Hepatocyte (in vitro differentiated cells): Measurements from ENCODE around the gene SBNO1.

Experiments used
- EZH2 ChIP-seq: fragments of 200-600 bp; sonication (generic); IDR thresholded peaks from 2 replicates; pipeline ENCODE4 v1.6.1; 2016; ENCODE audit warnings: antibody characterized with exemption, mild to moderate bottlenecking, borderline replicate concordance
- TF ChIP-seq, protein P1 (sequence below): fragments of 200-600 bp; sonication (generic); IDR thresholded peaks from 2 replicates; pipeline ENCODE4 v1.5.1; 2016; ENCODE audit warnings: antibody characterized with exemption, mild to moderate bottlenecking; ENCODE audit not compliant: poor library complexity

DNA sequence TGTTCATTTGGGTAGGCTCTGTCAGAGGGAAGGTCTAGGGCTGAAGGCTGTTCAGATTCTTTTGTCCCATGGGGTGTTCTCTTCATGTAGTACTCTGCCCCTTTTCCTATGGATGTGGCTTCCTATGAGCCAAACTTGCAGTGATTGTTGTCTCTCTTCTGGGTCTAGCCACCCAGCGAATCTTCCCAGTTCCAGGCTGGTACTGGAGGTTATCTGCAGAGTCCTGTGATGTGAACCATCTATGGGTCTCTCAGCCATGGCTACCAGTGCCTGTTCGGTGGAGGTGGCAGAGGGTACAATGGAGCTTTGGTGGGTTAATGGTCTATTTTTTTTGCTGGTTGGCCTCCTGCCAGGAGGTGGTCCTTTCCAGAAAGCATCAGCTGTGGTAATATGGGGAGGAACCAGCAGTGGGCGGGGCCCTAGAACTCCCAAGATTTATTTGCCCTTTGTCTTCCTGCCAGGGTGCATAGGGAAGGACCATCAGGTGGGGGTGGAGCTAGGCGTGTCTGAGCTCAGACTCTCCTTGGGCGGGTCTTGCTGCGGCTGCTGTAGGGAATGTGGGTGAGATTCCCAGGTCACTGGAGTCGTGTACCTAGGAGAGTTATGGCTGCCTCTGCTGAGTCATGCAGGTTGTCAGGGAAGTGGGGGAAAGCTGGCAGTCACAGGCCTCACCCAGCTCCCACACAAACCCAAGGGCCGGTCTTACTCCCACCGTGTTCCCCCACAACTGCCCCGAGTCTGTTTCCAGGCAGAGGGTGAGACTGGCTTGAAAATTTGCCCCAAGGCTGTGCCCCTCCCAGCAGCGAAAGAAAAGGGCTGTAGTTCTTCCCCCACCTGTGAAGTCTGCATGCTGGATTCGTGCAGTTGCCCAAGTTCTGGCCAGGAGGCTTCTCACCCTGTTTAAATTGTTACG lies 113.9 kb downstream of the SBNO1 start:
- TF ChIP-seq, protein P1, sequence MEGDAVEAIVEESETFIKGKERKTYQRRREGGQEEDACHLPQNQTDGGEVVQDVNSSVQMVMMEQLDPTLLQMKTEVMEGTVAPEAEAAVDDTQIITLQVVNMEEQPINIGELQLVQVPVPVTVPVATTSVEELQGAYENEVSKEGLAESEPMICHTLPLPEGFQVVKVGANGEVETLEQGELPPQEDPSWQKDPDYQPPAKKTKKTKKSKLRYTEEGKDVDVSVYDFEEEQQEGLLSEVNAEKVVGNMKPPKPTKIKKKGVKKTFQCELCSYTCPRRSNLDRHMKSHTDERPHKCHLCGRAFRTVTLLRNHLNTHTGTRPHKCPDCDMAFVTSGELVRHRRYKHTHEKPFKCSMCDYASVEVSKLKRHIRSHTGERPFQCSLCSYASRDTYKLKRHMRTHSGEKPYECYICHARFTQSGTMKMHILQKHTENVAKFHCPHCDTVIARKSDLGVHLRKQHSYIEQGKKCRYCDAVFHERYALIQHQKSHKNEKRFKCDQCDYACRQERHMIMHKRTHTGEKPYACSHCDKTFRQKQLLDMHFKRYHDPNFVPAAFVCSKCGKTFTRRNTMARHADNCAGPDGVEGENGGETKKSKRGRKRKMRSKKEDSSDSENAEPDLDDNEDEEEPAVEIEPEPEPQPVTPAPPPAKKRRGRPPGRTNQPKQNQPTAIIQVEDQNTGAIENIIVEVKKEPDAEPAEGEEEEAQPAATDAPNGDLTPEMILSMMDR, result no peak
- TF ChIP-seq EZH2, result no peak
